Stimulated activated naive CD8-positive, alpha-beta T cell treated with anti-CD3 and anti-CD28 coated beads, Interleukin-15, Interleukin-2, amounts not matched to agents 100 ng/mL and 50 ng/mL, for 24 hours (primary cell): ENCODE results near the gene CTAG1A.
"Not testable (repeated sequence)": the region's sequence is repeated elsewhere in the genome, so short reads cannot be mapped to it uniquely, and the experiment has no call there.

Experiments
- H3K27ac Mint-ChIP-seq: one replicate; pipeline ENCODE4 v1.8.0; 2021; ENCODE audit warnings: mild to moderate bottlenecking, mixed read lengths
- H3K27me3 Mint-ChIP-seq: one replicate; pipeline ENCODE4 v1.8.0; 2021; ENCODE audit warnings: mixed read lengths
- H3K36me3 Mint-ChIP-seq: one replicate; pipeline ENCODE4 v1.8.0; 2021; ENCODE audit warnings: low read depth, mixed read lengths
- H3K4me1 Mint-ChIP-seq: one replicate; pipeline ENCODE4 v1.8.0; 2021; ENCODE audit warnings: low read depth, mixed read lengths
- H3K4me3 Mint-ChIP-seq: one replicate; pipeline ENCODE4 v1.8.0; 2021; ENCODE audit warnings: mild to moderate bottlenecking, mixed read lengths
- H3K9me3 Mint-ChIP-seq: one replicate; pipeline ENCODE4 v1.8.0; 2021; ENCODE audit warnings: mixed read lengths

The CTAG1A gene

GRCh38 chrX:154552112-154552806 lies 32.7 kb upstream of the CTAG1A start:
- H3K9me3 Mint-ChIP-seq, H3K27me3 Mint-ChIP-seq, H3K27ac Mint-ChIP-seq, H3K4me3 Mint-ChIP-seq: not testable (repeated sequence)
- H3K4me1 Mint-ChIP-seq = peaks cover 29% of the 10 kb centered on the region
- peaks cover 26% of the 10 kb centered on the region for H3K36me3 Mint-ChIP-seq

GRCh38 chrX:154558060-154558690 lies 26.8 kb upstream of the CTAG1A start:
- not testable (repeated sequence) for H3K4me1 Mint-ChIP-seq, H3K27ac Mint-ChIP-seq, H3K9me3 Mint-ChIP-seq, H3K27me3 Mint-ChIP-seq, H3K4me3 Mint-ChIP-seq, H3K36me3 Mint-ChIP-seq

GRCh38 chrX:154558896-154559295 lies 26.0 kb upstream of the CTAG1A start:
- not testable (repeated sequence) for H3K27me3 Mint-ChIP-seq, H3K4me3 Mint-ChIP-seq, H3K9me3 Mint-ChIP-seq, H3K27ac Mint-ChIP-seq, H3K4me1 Mint-ChIP-seq, H3K36me3 Mint-ChIP-seq

DNA sequence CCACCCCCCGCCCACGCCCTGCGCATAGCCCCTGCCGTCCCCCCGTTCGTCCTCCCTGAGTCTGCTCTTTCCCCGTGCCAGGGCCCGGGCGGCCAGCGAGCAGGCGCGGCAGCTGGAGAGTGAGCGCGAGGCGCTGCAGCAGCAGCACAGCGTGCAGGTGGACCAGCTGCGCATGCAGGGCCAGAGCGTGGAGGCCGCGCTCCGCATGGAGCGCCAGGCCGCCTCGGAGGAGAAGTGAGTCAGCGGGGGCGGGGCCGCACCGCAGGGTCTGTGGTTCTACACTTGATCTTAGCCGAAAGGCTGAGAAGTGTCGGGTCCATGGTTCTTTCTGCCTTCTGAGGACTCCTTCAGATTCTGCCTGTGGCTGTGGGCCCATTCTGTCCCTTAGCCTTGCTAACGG lies 24.6 kb upstream of the CTAG1A start:
- not testable (repeated sequence) for H3K4me1 Mint-ChIP-seq, H3K4me3 Mint-ChIP-seq, H3K27ac Mint-ChIP-seq, H3K9me3 Mint-ChIP-seq, H3K36me3 Mint-ChIP-seq, H3K27me3 Mint-ChIP-seq

DNA sequence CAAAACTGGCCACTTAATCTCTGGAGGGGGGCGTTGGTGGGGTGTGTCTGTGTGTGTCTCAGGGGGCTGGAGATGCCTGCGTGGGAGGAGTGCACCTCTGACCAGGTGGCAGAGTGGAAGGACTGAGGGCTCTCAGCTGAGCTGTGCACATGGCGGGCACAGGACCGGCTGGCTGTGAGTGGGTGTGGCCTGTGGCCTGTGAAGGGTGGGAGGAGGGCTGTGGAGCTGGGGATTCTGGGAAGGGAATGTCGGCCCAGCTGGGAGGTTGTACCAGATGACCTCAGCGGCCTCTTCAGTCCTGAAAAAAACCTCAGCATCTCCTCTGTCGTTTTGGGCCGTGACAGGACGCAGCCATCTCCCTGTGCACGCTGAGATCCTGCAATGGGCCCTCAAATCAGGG lies 22.6 kb upstream of the CTAG1A start:
- not testable (repeated sequence) for H3K27ac Mint-ChIP-seq, H3K4me1 Mint-ChIP-seq, H3K4me3 Mint-ChIP-seq, H3K36me3 Mint-ChIP-seq, H3K27me3 Mint-ChIP-seq, H3K9me3 Mint-ChIP-seq

- not testable (repeated sequence) for H3K4me1 Mint-ChIP-seq, H3K27me3 Mint-ChIP-seq, H3K4me3 Mint-ChIP-seq, H3K9me3 Mint-ChIP-seq, H3K27ac Mint-ChIP-seq, H3K36me3 Mint-ChIP-seq
Observed at GRCh38 chrX:154570361-154570760, 14.6 kb upstream of the CTAG1A start.

DNA sequence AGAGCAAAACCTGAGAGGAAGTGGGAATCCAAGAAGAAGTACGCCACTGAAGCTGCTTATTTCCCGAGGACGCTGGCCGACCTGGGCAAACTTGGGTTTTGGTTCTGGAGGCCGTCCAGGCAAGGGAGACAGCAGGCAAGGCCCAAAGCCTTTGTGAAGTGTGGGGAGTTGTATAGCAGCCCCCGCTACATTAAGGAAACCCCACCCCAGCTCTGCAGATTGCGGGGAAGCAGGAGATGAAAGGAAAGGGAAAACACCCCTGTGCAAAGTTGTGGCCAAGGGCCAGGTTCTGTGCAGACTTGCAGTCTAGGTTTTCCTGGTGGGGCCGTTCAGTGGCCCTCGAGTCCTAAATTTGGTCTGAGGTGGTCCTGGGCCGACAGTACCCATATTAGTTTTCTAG lies 11.9 kb upstream of the CTAG1A start:
- H3K9me3 Mint-ChIP-seq, H3K27me3 Mint-ChIP-seq, H3K27ac Mint-ChIP-seq, H3K4me3 Mint-ChIP-seq, H3K4me1 Mint-ChIP-seq, H3K36me3 Mint-ChIP-seq: not testable (repeated sequence)

DNA sequence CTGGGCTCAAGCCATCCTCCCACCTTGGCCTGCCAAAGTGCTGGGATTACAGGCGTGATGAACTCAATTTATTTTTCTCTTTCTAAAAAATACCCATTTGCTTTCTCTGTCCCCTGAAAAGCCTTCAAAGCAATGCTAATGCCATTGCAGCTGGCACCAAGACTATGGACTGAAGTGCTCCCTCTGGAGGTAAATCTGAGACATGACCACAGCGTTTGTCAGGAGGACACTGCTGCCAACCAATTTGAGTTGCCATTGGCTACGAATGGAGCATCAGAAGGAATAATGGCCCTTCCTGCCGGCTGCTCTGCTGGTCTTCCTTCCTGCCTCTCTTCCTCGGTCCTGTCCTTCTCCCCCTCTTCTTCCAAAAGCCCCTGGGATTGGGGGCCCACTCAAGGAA lies 9.9 kb upstream of the CTAG1A start:
- not testable (repeated sequence) for H3K4me1 Mint-ChIP-seq, H3K36me3 Mint-ChIP-seq, H3K9me3 Mint-ChIP-seq, H3K27me3 Mint-ChIP-seq, H3K4me3 Mint-ChIP-seq, H3K27ac Mint-ChIP-seq

GRCh38 chrX:154582994-154583393 lies 1.9 kb upstream of the CTAG1A start:
- H3K4me3 Mint-ChIP-seq, H3K27ac Mint-ChIP-seq, H3K36me3 Mint-ChIP-seq, H3K9me3 Mint-ChIP-seq, H3K4me1 Mint-ChIP-seq, H3K27me3 Mint-ChIP-seq: not testable (repeated sequence)

- not testable (repeated sequence) for H3K9me3 Mint-ChIP-seq, H3K27me3 Mint-ChIP-seq, H3K4me3 Mint-ChIP-seq, H3K27ac Mint-ChIP-seq, H3K36me3 Mint-ChIP-seq, H3K4me1 Mint-ChIP-seq
Observed at GRCh38 chrX:154590415-154590814, 5.5 kb downstream of the CTAG1A start.

DNA sequence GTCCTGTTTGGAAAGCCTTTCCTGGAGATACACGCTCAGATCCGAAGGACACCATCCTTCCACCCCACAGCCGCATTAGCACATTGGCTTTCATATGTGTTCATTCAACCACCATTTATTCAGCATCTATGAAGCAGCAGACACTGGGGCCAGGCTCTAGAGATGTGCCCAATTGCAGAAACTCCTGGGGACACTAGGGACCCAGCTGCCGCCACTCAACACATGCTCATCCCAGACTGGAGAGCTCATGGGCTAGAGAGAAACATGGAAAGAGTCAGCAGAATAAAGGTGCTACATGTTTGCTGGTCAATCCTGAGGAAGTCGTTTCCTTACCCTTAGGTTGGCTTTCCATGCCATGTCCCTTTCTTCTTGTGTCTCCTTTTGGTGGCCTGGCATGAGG lies 7.6 kb downstream of the CTAG1A start:
- no peaks in the 10 kb centered on the region for H3K9me3 Mint-ChIP-seq
- no peak overlapping the region for H3K4me3 Mint-ChIP-seq
- no peak overlapping the region for H3K27ac Mint-ChIP-seq
- H3K4me1 Mint-ChIP-seq = peaks cover 5% of the 10 kb centered on the region
- H3K36me3 Mint-ChIP-seq = no peaks in the 10 kb centered on the region
- H3K27me3 Mint-ChIP-seq = no peaks in the 10 kb centered on the region

- Mint-ChIP-seq H3K9me3 (no peaks in the 10 kb centered on the region), H3K36me3 (no peaks in the 10 kb centered on the region)
Observed at GRCh38 chrX:154593201-154593600, 8.3 kb downstream of the CTAG1A start.

GRCh38 chrX:154594491-154594890 lies 9.6 kb downstream of the CTAG1A start:
- no peaks in the 10 kb centered on the region for H3K27me3 Mint-ChIP-seq
- H3K4me1 Mint-ChIP-seq = peaks cover 5% of the 10 kb centered on the region
- no peaks in the 10 kb centered on the region for H3K36me3 Mint-ChIP-seq
- H3K4me3 Mint-ChIP-seq = no peak overlapping the region
- no peaks in the 10 kb centered on the region for H3K9me3 Mint-ChIP-seq
- no peak overlapping the region for H3K27ac Mint-ChIP-seq

More at GRCh38 chrX:154593201-154593600, 8.3 kb downstream of the CTAG1A start:
- Mint-ChIP-seq H3K4me3 (no peak overlapping the region), H3K27me3 (no peaks in the 10 kb centered on the region), H3K27ac (no peak overlapping the region), H3K4me1 (peaks cover 5% of the 10 kb centered on the region)

DNA sequence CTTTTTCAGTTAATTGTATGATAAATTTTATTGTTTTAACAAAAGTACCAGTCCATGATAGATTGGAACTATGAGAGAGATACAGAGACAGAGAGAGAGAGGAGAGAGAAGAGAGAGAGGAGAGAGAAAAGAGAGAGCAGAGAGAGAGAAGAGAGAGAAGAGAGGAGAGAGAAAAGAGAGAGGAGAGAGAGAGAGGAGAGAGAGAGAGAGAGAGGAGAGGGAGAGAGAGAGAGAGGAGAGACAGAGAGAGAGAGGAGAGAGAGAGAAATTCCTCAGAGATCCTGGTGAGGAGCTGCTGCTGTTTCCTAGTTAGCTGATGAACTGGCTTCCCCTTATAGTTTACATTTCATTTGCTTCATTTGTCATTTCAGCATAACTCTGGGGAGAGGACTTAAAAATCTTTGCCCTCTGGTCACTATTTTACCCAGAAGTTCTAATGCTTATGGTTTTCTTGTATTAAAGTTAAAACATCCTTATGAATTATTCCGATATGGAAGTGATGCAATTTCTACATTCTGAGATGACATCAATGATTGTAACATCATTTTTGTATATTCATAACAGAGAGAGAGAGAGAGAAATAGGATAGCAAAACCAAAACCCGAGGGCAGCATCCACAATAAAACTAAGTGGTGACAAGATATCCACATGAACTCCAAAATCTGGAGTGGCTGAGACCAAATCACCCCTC lies 10.8 kb downstream of the CTAG1A start:
- Mint-ChIP-seq H3K27ac (no peak overlapping the region), H3K4me1 (peaks cover 14% of the 10 kb centered on the region), H3K9me3 (no peaks in the 10 kb centered on the region), H3K4me3 (no peak overlapping the region), H3K27me3 (no peaks in the 10 kb centered on the region), H3K36me3 (no peaks in the 10 kb centered on the region)

DNA sequence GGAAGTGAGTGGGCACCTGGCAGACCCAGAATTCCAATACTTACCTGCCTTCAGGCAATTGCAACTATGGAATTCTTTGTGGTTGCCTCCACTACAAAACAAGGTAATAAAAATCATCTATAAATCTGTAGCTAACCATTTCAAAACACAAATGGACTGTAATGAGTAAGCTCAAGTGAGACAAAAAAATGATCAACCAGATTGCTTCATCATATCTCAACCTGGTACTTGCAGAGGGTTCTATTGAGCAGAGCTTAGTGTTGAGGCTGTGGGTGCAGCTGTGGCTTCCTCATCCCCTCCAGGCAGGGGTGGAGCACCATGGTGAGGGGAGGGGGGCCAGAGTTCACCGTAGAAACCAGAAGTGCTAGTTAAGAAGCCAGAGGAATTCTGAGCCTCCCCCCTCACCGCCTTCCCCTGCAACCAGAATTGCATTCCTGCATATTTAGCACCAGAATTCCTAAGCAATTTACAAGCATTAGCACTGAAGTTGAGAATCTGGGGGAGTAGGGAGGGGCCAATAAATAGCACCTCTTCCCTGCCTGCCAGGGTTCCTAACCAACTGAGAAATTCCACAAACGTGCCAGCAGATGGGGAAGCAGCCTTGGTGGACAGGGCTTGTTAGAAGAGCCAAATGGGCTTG lies 11.5 kb downstream of the CTAG1A start:
- Mint-ChIP-seq H3K36me3 (no peaks in the 10 kb centered on the region), H3K27ac (no peak overlapping the region), H3K9me3 (no peaks in the 10 kb centered on the region), H3K27me3 (no peaks in the 10 kb centered on the region), H3K4me1 (peaks cover 14% of the 10 kb centered on the region), H3K4me3 (no peak overlapping the region)
